H1 (cell line): Measurements from ENCODE around the gene GPRIN1. TPM values are rescaled to one million over a fixed set of nuclear protein-coding genes. Genes with fewer than 3 reads are reported as not detected.
A peak's percentile ranks its signal among the peaks of the same experiment; 100 is the strongest.

ENCODE experiments used
- CTCF ChIA-PET: fragments of 300-600 bp; sonication (Branson Sonifier 250); formaldehyde crosslinking; loops from one replicate; lab custom pipeline; 2021; ENCODE audit not compliant: partially characterized antibody; lab: Charles Lee
- POLR2A ChIA-PET: fragments of 300-600 bp; sonication (Branson Sonifier 250); formaldehyde crosslinking; loops from one replicate; lab custom pipeline; 2021; ENCODE audit warnings: inconsistent platforms; ENCODE audit not compliant: partially characterized antibody; lab: Charles Lee
- DNase-seq, 2 experiments: peaks; one replicate each; pipeline versions ENCODE4 v3.0.0 to v3.0.0-alpha.2; 2010 to 2022; ENCODE audit warnings: low spot score in 2 of 2, low read depth in 1 of 2, mixed read lengths in 1 of 2
- FAIRE-seq: peaks from 2 replicates; lab custom pipeline; 2011; peaks lifted over from hg19 to GRCh38; lab: Jason Lieb, UNC
- H2AFZ ChIP-seq: 2 replicates; pipeline ENCODE4 v1.8.1; 2012; ENCODE audit warnings: low read length, inconsistent platforms
- H2AK5ac ChIP-seq: 2 replicates; pipeline ENCODE4 v1.6.1; 2013; ENCODE audit warnings: low read depth, low read length
- H2BK120ac ChIP-seq: replicated peaks from 2 replicates; pipeline ENCODE3; 2013; ENCODE audit warnings: low read depth, low read length, inconsistent platforms
- H2BK12ac ChIP-seq: 2 replicates; pipeline ENCODE4 v1.6.1; 2013; ENCODE audit warnings: low read depth, low read length
- H2BK15ac ChIP-seq: 2 replicates; pipeline ENCODE4 v1.6.1; 2013; ENCODE audit warnings: low read length
- H2BK20ac ChIP-seq: 2 replicates; pipeline ENCODE4 v1.6.1; 2013; ENCODE audit warnings: low read length
- H2BK5ac ChIP-seq: 2 replicates; pipeline ENCODE4 v1.6.1; 2013; ENCODE audit warnings: low read depth, low read length
- H3K14ac ChIP-seq: 2 replicates; pipeline ENCODE4 v1.6.1; 2013; ENCODE audit warnings: inconsistent platforms; ENCODE audit not compliant: insufficient read length
- H3K18ac ChIP-seq: 2 replicates; pipeline ENCODE4 v1.6.1; 2013; ENCODE audit warnings: low read length; ENCODE audit errors: extremely low read depth
- H3K23ac ChIP-seq: 2 replicates; pipeline ENCODE4 v1.6.1; 2013; ENCODE audit warnings: inconsistent platforms; ENCODE audit not compliant: insufficient read length
- H3K23me2 ChIP-seq: 2 replicates; pipeline ENCODE4 v1.6.1; 2013; ENCODE audit warnings: low read depth, low read length
- H3K27ac ChIP-seq: 2 replicates; pipeline ENCODE4 v1.6.1; 2011; ENCODE audit warnings: low read depth, low read length, inconsistent platforms
- H3K27me3 ChIP-seq, 4 experiments: replicated peaks in 1 of 4; 1 replicate in 1 of 4; 2 replicates in 3 of 4; pipeline versions ENCODE4 v1.6.1 to v1.8.1; 2011 to 2013; ENCODE audit warnings: low read length in 3 of 4, mild to moderate bottlenecking in 3 of 4, inconsistent platforms in 2 of 4, mixed read lengths in 2 of 4, moderate library complexity in 1 of 4; ENCODE audit not compliant: control insufficient read depth in 3 of 4, insufficient read depth in 3 of 4; ENCODE audit errors: extremely low read depth in 1 of 4
- H3K36me3 ChIP-seq, 4 experiments: 2 replicates each; pipeline versions ENCODE4 v1.6.1 to v1.8.1; 2011 to 2013; ENCODE audit warnings: mild to moderate bottlenecking in 4 of 4, low read length in 3 of 4, moderate library complexity in 2 of 4, control low read depth in 1 of 4, inconsistent platforms in 1 of 4; ENCODE audit not compliant: insufficient read depth in 4 of 4, control insufficient read depth in 2 of 4
- H3K4ac ChIP-seq: replicated peaks from 2 replicates; pipeline ENCODE3; 2013; ENCODE audit warnings: low read length, low read depth, mixed read lengths, inconsistent platforms; ENCODE audit not compliant: insufficient read length
- H3K4me1 ChIP-seq, 4 experiments: replicated peaks in 1 of 4; 1 replicate in 1 of 4; 2 replicates in 3 of 4; pipeline versions ENCODE4 v1.6.1 to v1.8.1; 2011 to 2013; ENCODE audit warnings: low read length in 3 of 4, inconsistent platforms in 2 of 4, mixed read lengths in 1 of 4; ENCODE audit not compliant: insufficient read depth in 4 of 4, control insufficient read depth in 3 of 4
- H3K4me2 ChIP-seq, 2 experiments: 2 replicates each; pipeline versions ENCODE4 v1.6.1 to v1.8.1; 2011 to 2013; ENCODE audit warnings: low read depth in 2 of 2, low read length in 2 of 2, control low read depth in 1 of 2, inconsistent platforms in 1 of 2, mild to moderate bottlenecking in 1 of 2; ENCODE audit not compliant: insufficient read depth in 1 of 2
- H3K4me3 ChIP-seq, 4 experiments: fragments of 200-600, 300-600 bp in 1 of 4; sonication (generic), shearing (Covaris generic), sonication (Bioruptor Twin) in 1 of 4; 2 replicates each; pipeline versions ENCODE4 v1.5.1 to v1.8.1; 2011 to 2016; ENCODE audit warnings: low read length in 4 of 4, low read depth in 3 of 4, control low read depth in 2 of 4, inconsistent platforms in 2 of 4, mild to moderate bottlenecking in 2 of 4, mixed read lengths in 1 of 4, moderate library complexity in 1 of 4; ENCODE audit not compliant: insufficient read depth in 2 of 4; ENCODE audit errors: extremely low read depth in 1 of 4
- H3K56ac ChIP-seq: replicated peaks from 2 replicates; pipeline ENCODE3; 2013; ENCODE audit warnings: low read depth, mild to moderate bottlenecking, mixed read lengths, low read length, inconsistent platforms; ENCODE audit not compliant: insufficient read length
- H3K79me1 ChIP-seq: 2 replicates; pipeline ENCODE4 v1.6.1; 2013; ENCODE audit warnings: low read depth, low read length, control low read depth
- H3K79me2 ChIP-seq, 2 experiments: 2 replicates each; pipeline versions ENCODE4 v1.6.1 to v1.8.1; 2012 to 2013; ENCODE audit warnings: low read length in 2 of 2, mild to moderate bottlenecking in 2 of 2, inconsistent platforms in 1 of 2; ENCODE audit not compliant: insufficient read depth in 2 of 2, control insufficient read depth in 1 of 2
- H3K9ac ChIP-seq, 4 experiments: replicated peaks in 1 of 4; 1 replicate in 1 of 4; 2 replicates in 3 of 4; pipeline versions ENCODE4 v1.6.1 to v1.8.1; 2011 to 2013; ENCODE audit warnings: low read depth in 3 of 4, low read length in 3 of 4, control low read depth in 2 of 4, mild to moderate bottlenecking in 2 of 4, moderate library complexity in 2 of 4, inconsistent platforms in 1 of 4; ENCODE audit errors: extremely low read depth in 1 of 4
- H3K9me3 ChIP-seq, 2 experiments: 2 replicates each; pipeline versions ENCODE4 v1.6.1 to v1.8.1; 2012 to 2013; ENCODE audit warnings: mild to moderate bottlenecking in 2 of 2, moderate library complexity in 2 of 2, control low read depth in 1 of 2, inconsistent platforms in 1 of 2, low read depth in 1 of 2, low read length in 1 of 2, mixed read lengths in 1 of 2; ENCODE audit not compliant: insufficient read depth in 2 of 2
- H4K20me1 ChIP-seq, 2 experiments: replicated peaks in 1 of 2; 2 replicates each; pipeline versions ENCODE3 to v1.8.1; 2011 to 2013; ENCODE audit warnings: inconsistent platforms in 2 of 2, low read length in 2 of 2, mild to moderate bottlenecking in 1 of 2; ENCODE audit not compliant: insufficient read depth in 2 of 2, control insufficient read depth in 1 of 2
- H4K5ac ChIP-seq: 2 replicates; pipeline ENCODE4 v1.6.1; 2013; ENCODE audit warnings: low read length, low read depth, mixed read lengths, inconsistent platforms; ENCODE audit not compliant: insufficient read length
- H4K8ac ChIP-seq: 2 replicates; pipeline ENCODE4 v1.8.0; 2013; ENCODE audit warnings: mild to moderate bottlenecking, moderate library complexity, low read length, inconsistent platforms; ENCODE audit not compliant: insufficient read depth; ENCODE audit errors: extremely low read depth
- H4K91ac ChIP-seq: replicated peaks from 2 replicates; pipeline ENCODE3; 2013; ENCODE audit warnings: low read length, mixed read lengths, inconsistent platforms; ENCODE audit not compliant: insufficient read length
- CHD2 ChIP-seq: IDR thresholded peaks from 2 replicates; pipeline ENCODE4 v1.6.1; 2012; ENCODE audit warnings: low read length, improper control_type of control experiment
- JUND ChIP-seq: IDR thresholded peaks from 2 replicates; pipeline ENCODE4 v1.6.1; 2011; ENCODE audit warnings: mild to moderate bottlenecking, improper control_type of control experiment, low read length
- KDM1A ChIP-seq: fragments of 200-600, 300-600 bp; sonication (generic); IDR thresholded peaks from 2 replicates; pipeline ENCODE4 v1.7.1; 2016; ENCODE audit warnings: mild to moderate bottlenecking, low read length, borderline replicate concordance
- MAFK ChIP-seq: IDR thresholded peaks from 2 replicates; pipeline ENCODE4 v1.6.1; 2012; ENCODE audit warnings: low read depth, mild to moderate bottlenecking, improper control_type of control experiment, low read length
- RBBP5 ChIP-seq: IDR thresholded peaks from 2 replicates; pipeline ENCODE4 v1.7.1; 2012; ENCODE audit warnings: low read depth, mild to moderate bottlenecking, inconsistent platforms, low read length, moderate library complexity, borderline replicate concordance
- SAP30 ChIP-seq: fragments of 300-600 bp; sonication (generic); IDR thresholded peaks from 2 replicates; pipeline ENCODE4 v1.7.1; 2012; ENCODE audit warnings: low read length, moderate library complexity, mild to moderate bottlenecking, inconsistent platforms; ENCODE audit not compliant: insufficient read depth, insufficient replicate concordance
- SP1 ChIP-seq: IDR thresholded peaks from 2 replicates; pipeline ENCODE4 v1.6.1; 2011; ENCODE audit warnings: low read depth, low read length
- WGBS, 2 experiments: shearing (Covaris generic) in 1 of 2; methylation state at CpG; one replicate each; pipeline versions ENCODE4 v1.1.6 to v1.1.7; 2013 to 2015; ENCODE audit warnings: low lambda C conversion rate in 2 of 2, mixed read lengths in 2 of 2, inconsistent platforms in 1 of 2, low coverage in 1 of 2, missing lambda C conversion rate in 1 of 2; ENCODE audit not compliant: insufficient replicate concordance in 2 of 2, insufficient coverage in 1 of 2, insufficient read length in 1 of 2; ENCODE audit errors: extremely low coverage in 1 of 2, missing lambda C conversion rate in 1 of 2; 5-methylcytosine and 5-hydroxymethylcytosine counted together
- polyA plus RNA-seq, 7 experiments: library from polyadenylated mRNA; depleted of rRNA in 3 of 7; stranded (reverse) in 5 of 7; unstranded in 2 of 7; fragments of >200 nt in 5 of 7; fragments of 200-250 nt in 2 of 7; gene quantifications; 1 replicate in 5 of 7; 2 replicates in 1 of 7; 4 replicates in 1 of 7; pipeline versions ENCODE4 v1.2.1 to v1.2.3, GENCODE V29; 2011 to 2013; ENCODE audit warnings: missing spikeins in 2 of 7, mixed read lengths in 2 of 7
- total RNA-seq: library from RNA; stranded (reverse); fragmentation: NEBNext Ultra II Directional; extraction: Animal tissue kit (Norgen Biotek cat#: 25700); gene quantifications from 2 replicates; pipeline ENCODE4 v1.2.1, GENCODE V29; 2021

Gene GPRIN1
- total and polyA plus RNA-seq, 2 of the 8 experiments (the other 6 are each of a cell fraction or from before 2014, with no cell fraction given): 3.3 to 12.0 TPM

- peak overlapping the region; percentile 50; the same call in 1 of the 2 replicates for H2BK12ac ChIP-seq
- no peak overlapping the region for H3K27ac ChIP-seq
- peak overlapping the region; percentile 52; the same call in 1 of the 2 replicates for H2BK5ac ChIP-seq
- H3K4me1 ChIP-seq: peaks cover 0 to 16% (median 3%) of the 10 kb centered on the region in 4 experiments; a peak in 6 of 7 replicates
- H3K79me2 ChIP-seq: no peaks in the 10 kb centered on the region
- ChIA-PET POLR2A (no interaction called here), CTCF (interaction anchor here (1.3 kb wide), 1 partner anchor 32 kb away, joined by 3 read pairs; no protein-coding TSS in a partner anchor)
- peak overlapping the region; percentile 89 for H2BK15ac ChIP-seq
- peak overlapping the region; percentile 83; the same call in 1 of the 2 replicates for H2BK20ac ChIP-seq
- TF ChIP-seq JUND (no peak), CHD2 (no peak), SP1 (no peak), KDM1A (no peak), MAFK (no peak), SAP30 (no peak), RBBP5 (no peak)
- no peak for FAIRE-seq
- no peak overlapping the region for H2BK120ac ChIP-seq
- no peaks in the 10 kb centered on the region for H4K20me1 ChIP-seq
- H3K79me1 ChIP-seq: no peaks in the 10 kb centered on the region
- no peak overlapping the region for H3K23ac ChIP-seq
- no peaks in the 10 kb centered on the region for H3K23me2 ChIP-seq
- H3K18ac ChIP-seq: peak overlapping the region; percentile 66; the same call in 1 of the 2 replicates
- 67% methylated on average over 4 of the region's 4 CpGs; no CpG with 5 or more reads in 1 of the 2 experiments for WGBS, 2 experiments
- no peak overlapping the region for H4K8ac ChIP-seq
- H3K14ac ChIP-seq: no peak overlapping the region
- no peak overlapping the region for H3K56ac ChIP-seq
- H3K4me2 ChIP-seq: no peak overlapping the region
- no peak overlapping the region for H4K5ac ChIP-seq
- DNase-seq: no peak
- H3K36me3 ChIP-seq: no peaks in the 10 kb centered on the region
- H2AK5ac ChIP-seq: peak overlapping the region; percentile 82; the same call in 1 of the 2 replicates
- peaks cover 0 to 3% of the 10 kb centered on the region in 2 experiments; a peak in 1 of 4 replicates for H3K9me3 ChIP-seq
- H3K27me3 ChIP-seq: no peaks in the 10 kb centered on the region
- no peak overlapping the region for H3K4me3 ChIP-seq
- H3K4ac ChIP-seq: no peak overlapping the region
- no peak overlapping the region for H2AFZ ChIP-seq
- no peak overlapping the region for H4K91ac ChIP-seq
- no peak overlapping the region for H3K9ac ChIP-seq
Measured at GRCh38 chr5:176637556-176637955, 27.6 kb upstream of the GPRIN1 start.
